GM21390 (cell line): ENCODE measurements around the gene ENAM.

Source experiments
- ATAC-seq: cut with Tn5 transposase; IDR thresholded peaks from one replicate; pipeline ENCODE4 v1.9.1; 2021; ENCODE audit not compliant: unreplicated experiment

ENAM gene

GRCh38 chr4:70628444-70628843, at the start of gene ENAM:
ENAM (plus strand) TSS chr4:70628744; CDS start chr4:70629501, 757 bp downstream.
- ATAC-seq, result no peak

- ATAC-seq, result no peak
These were observed 46.6 kb upstream of the ENAM start for GRCh38 chr4:70581980-70582379.

- ATAC-seq, result no peak
These were observed 44.4 kb upstream of the ENAM start for GRCh38 chr4:70583952-70584834.

- no peak for ATAC-seq
These were observed 41.7 kb upstream of the ENAM start for GRCh38 chr4:70586841-70587240.

GRCh38 chr4:70589785-70590184, 38.8 kb upstream of the ENAM start:
- ATAC-seq, result peak; percentile 97

GRCh38 chr4:70591955-70592582, 36.5 kb upstream of the ENAM start, which contains the start of gene AMBN:
AMBN (plus strand) TSS chr4:70592256; CDS start chr4:70592359, 103 bp downstream.
- no peak for ATAC-seq

GRCh38 chr4:70594196-70594595, 34.3 kb upstream of the ENAM start:
- ATAC-seq, result no peak

- ATAC-seq, result no peak
These were observed 28.2 kb upstream of the ENAM start for GRCh38 chr4:70600305-70600704.

GRCh38 chr4:70600977-70601376, 27.6 kb upstream of the ENAM start:
- no peak for ATAC-seq

- peak; percentile 99 for ATAC-seq
These were observed 27.0 kb upstream of the ENAM start for GRCh38 chr4:70601422-70602039.

GRCh38 chr4:70603856-70604255, 24.7 kb upstream of the ENAM start:
- no peak for ATAC-seq

- no peak for ATAC-seq
These were observed 22.1 kb upstream of the ENAM start for GRCh38 chr4:70606459-70606858.

- no peak for ATAC-seq
These were observed 21.1 kb upstream of the ENAM start for GRCh38 chr4:70607334-70607853.

- no peak for ATAC-seq
These were observed 20.2 kb upstream of the ENAM start for GRCh38 chr4:70608324-70608723.

- no peak for ATAC-seq
These were observed 15.0 kb upstream of the ENAM start for GRCh38 chr4:70613306-70614183.

GRCh38 chr4:70614184-70614555, 14.4 kb upstream of the ENAM start:
- no peak for ATAC-seq

- ATAC-seq, result no peak
These were observed 9.3 kb upstream of the ENAM start for GRCh38 chr4:70619288-70619687.

- no peak for ATAC-seq
These were observed 8.8 kb upstream of the ENAM start for GRCh38 chr4:70619778-70620177.

- no peak for ATAC-seq
These were observed 5.2 kb upstream of the ENAM start for GRCh38 chr4:70623323-70623722.

GRCh38 chr4:70624226-70624793, 4.2 kb upstream of the ENAM start:
- no peak for ATAC-seq
